Activated CD4-positive, alpha-beta memory T cell treated with anti-CD3 and anti-CD28 coated beads for 36 hours (primary cell): ENCODE measurements around the gene ATF4. TPM values are rescaled to one million over a fixed set of nuclear protein-coding genes. Genes with fewer than 3 reads are reported as not detected.
"Not testable (repeated sequence)": the region's sequence is repeated elsewhere in the genome, so short reads cannot be mapped to it uniquely, and the experiment has no call there.

Source experiments
- CTCF ChIA-PET: fragments of 350-600 bp; sonication (Branson Sonifier 250); formaldehyde crosslinking; loops from one replicate; lab custom pipeline; 2021; ENCODE audit warnings: antibody characterized with exemption, inconsistent platforms; lab: Charles Lee
- POLR2A ChIA-PET: fragments of 350-600 bp; sonication (Branson Sonifier 250); formaldehyde crosslinking; loops from one replicate; lab custom pipeline; 2021; ENCODE audit warnings: antibody characterized with exemption; lab: Charles Lee
- DNase-seq: peaks from one replicate; pipeline ENCODE4 v3.0.0-alpha.2; 2020
- H3K27ac Mint-ChIP-seq: one replicate; pipeline ENCODE4 v1.8.0; 2021; ENCODE audit warnings: mixed read lengths
- H3K27me3 Mint-ChIP-seq: one replicate; pipeline ENCODE4 v1.8.0; 2021; ENCODE audit warnings: mixed read lengths
- H3K36me3 Mint-ChIP-seq: one replicate; pipeline ENCODE4 v1.8.0; 2021; ENCODE audit warnings: mixed read lengths
- H3K4me1 Mint-ChIP-seq: one replicate; pipeline ENCODE4 v1.8.0; 2021; ENCODE audit warnings: low read depth, mixed read lengths
- H3K4me3 Mint-ChIP-seq: one replicate; pipeline ENCODE4 v1.8.0; 2021; ENCODE audit warnings: mild to moderate bottlenecking, mixed read lengths
- H3K9me3 Mint-ChIP-seq: one replicate; pipeline ENCODE4 v1.8.0; 2021; ENCODE audit warnings: mixed read lengths
- intact Hi-C: fragments of 100-400 bp; cut with micrococcal nuclease; formaldehyde crosslinking; loops from one replicate; pipeline ENCODE4 v1.15.1; 2023
- total RNA-seq, 2 experiments: library from RNA; stranded (reverse); gene quantifications; one replicate each; pipeline ENCODE4 v1.2.3, GENCODE V29; 2021

Gene ATF4
- total RNA-seq, 2 experiments from 2014 or later = 437 to 455 TPM

GRCh38 chr22:39501644-39502108, 18.7 kb upstream of the ATF4 start:
- H3K27me3 Mint-ChIP-seq = no peaks in the 10 kb centered on the region
- H3K9me3 Mint-ChIP-seq = no peaks in the 10 kb centered on the region
- POLR2A ChIA-PET = interaction anchor here (0.9 to 2.7 kb wide), 9 partner anchors 8 to 183 kb away, joined by 3 to 20 read pairs (median 8); partner anchors contain the start of genes ATF4 and RPL3
- CTCF ChIA-PET = interaction anchor here (0.6 to 5.4 kb wide), 9 partner anchors 8 to 523 kb away, joined by 3 to 52 read pairs (median 5); partner anchors contain the start of gene TAB1
- H3K4me3 Mint-ChIP-seq = peak overlapping the region; percentile 96
- H3K4me1 Mint-ChIP-seq = peaks cover 41% of the 10 kb centered on the region
- intact Hi-C loops = loop anchor here (1.0 to 5.0 kb wide), 3 partner anchors 19 to 104 kb away; partner anchors contain the start of genes ATF4, RPS19BP1 and TAB1
- peak overlapping the region; percentile 87 for H3K27ac Mint-ChIP-seq
- no peak for DNase-seq
- H3K36me3 Mint-ChIP-seq = peaks cover 33% of the 10 kb centered on the region

- intact Hi-C loops = loop anchor here (1.0 to 5.0 kb wide), 3 partner anchors 18 to 105 kb away; partner anchors contain the start of genes ATF4, RPS19BP1 and TAB1
- Mint-ChIP-seq H3K4me3 (peak within 1 kb of the TSS; percentile 96), H3K4me1 (peaks cover 43% of the 10 kb centered on the region), H3K36me3 (peaks cover 38% of the 10 kb centered on the region), H3K27ac (peak within 1 kb of the TSS; percentile 87), H3K9me3 (no peaks in the 10 kb centered on the region), H3K27me3 (no peaks in the 10 kb centered on the region)
- DNase-seq = peak; percentile 98
- CTCF ChIA-PET = interaction anchor here (0.6 to 5.4 kb wide), 11 partner anchors 9 to 523 kb away, joined by 3 to 52 read pairs (median 5); partner anchors contain the start of genes RPL3 and TAB1
- POLR2A ChIA-PET = interaction anchor here (0.6 to 2.7 kb wide), 10 partner anchors 9 to 739 kb away, joined by 3 to 20 read pairs (median 6); partner anchors contain the start of genes ATF4 and RPL3
Observed at GRCh38 chr22:39502109-39502788, 18.1 kb upstream of the ATF4 start, which contains the start of gene MIEF1. Gene MIEF1, plus strand, starts transcription at chr22:39502290. Its CDS starts 9,005 bp downstream, at chr22:39511295.

GRCh38 chr22:39502789-39503409, 17.5 kb upstream of the ATF4 start:
- intact Hi-C loops = loop anchor here (1.0 to 5.0 kb wide), 3 partner anchors 17 to 106 kb away; partner anchors contain the start of genes ATF4, RPS19BP1 and TAB1
- ChIA-PET POLR2A (interaction anchor here (0.6 to 2.7 kb wide), 6 partner anchors 9 to 184 kb away, joined by 3 to 20 read pairs (median 6); partner anchors contain the start of gene ATF4), CTCF (interaction anchor here (0.8 to 5.4 kb wide), 9 partner anchors 8 to 184 kb away, joined by 3 to 52 read pairs (median 5); partner anchors contain the start of gene RPL3)
- Mint-ChIP-seq H3K36me3 (peaks cover 38% of the 10 kb centered on the region), H3K27me3 (no peaks in the 10 kb centered on the region), H3K27ac (peak overlapping the region; percentile 81), H3K9me3 (no peaks in the 10 kb centered on the region), H3K4me3 (peak overlapping the region; percentile 96), H3K4me1 (peaks cover 42% of the 10 kb centered on the region)
- DNase-seq = no peak

- peaks cover 47% of the 10 kb centered on the region for H3K4me1 Mint-ChIP-seq
- intact Hi-C loops = loop anchor here (5.0 kb wide), 1 partner anchor 106 kb away; the partner anchor contains the start of gene TAB1
- CTCF ChIA-PET = interaction anchor here (1.2 to 5.4 kb wide), 3 partner anchors 11 to 25 kb away, joined by 3 to 52 read pairs (median 13); no protein-coding TSS in a partner anchor
- POLR2A ChIA-PET = interaction anchor here (0.9 to 2.6 kb wide), 3 partner anchors 8 to 14 kb away, joined by 5 to 9 read pairs (median 5); no protein-coding TSS in a partner anchor
- peak overlapping the region; percentile 96 for H3K4me3 Mint-ChIP-seq
- H3K9me3 Mint-ChIP-seq = no peaks in the 10 kb centered on the region
- H3K27ac Mint-ChIP-seq = peak overlapping the region; percentile 62
- DNase-seq = no peak
- H3K36me3 Mint-ChIP-seq = peaks cover 43% of the 10 kb centered on the region
- H3K27me3 Mint-ChIP-seq = no peaks in the 10 kb centered on the region
Observed at GRCh38 chr22:39503630-39504029, 16.7 kb upstream of the ATF4 start.

GRCh38 chr22:39504071-39504470, 16.3 kb upstream of the ATF4 start:
- ChIA-PET CTCF (interaction anchor here (1.2 to 5.4 kb wide), 2 partner anchors 14 to 24 kb away, joined by 3 to 52 read pairs; no protein-coding TSS in a partner anchor), POLR2A (interaction anchor here (2.1 to 2.6 kb wide), 2 partner anchors 11 to 14 kb away, joined by 5 to 9 read pairs; no protein-coding TSS in a partner anchor)
- Mint-ChIP-seq H3K9me3 (no peaks in the 10 kb centered on the region), H3K4me1 (peaks cover 49% of the 10 kb centered on the region), H3K4me3 (no peak overlapping the region), H3K27ac (no peak overlapping the region), H3K36me3 (peaks cover 46% of the 10 kb centered on the region), H3K27me3 (no peaks in the 10 kb centered on the region)
- intact Hi-C loops = loop anchor here (5.0 kb wide), 1 partner anchor 107 kb away; the partner anchor contains the start of gene TAB1
- DNase-seq = no peak

GRCh38 chr22:39507021-39507420, 13.3 kb upstream of the ATF4 start:
- CTCF ChIA-PET = interaction anchor here (0.6 to 1.2 kb wide), 3 partner anchors 9 to 22 kb away, joined by 3 to 6 read pairs (median 5); no protein-coding TSS in a partner anchor
- Mint-ChIP-seq H3K4me1 (peaks cover 50% of the 10 kb centered on the region), H3K36me3 (peaks cover 70% of the 10 kb centered on the region)
- H3K27ac Mint-ChIP-seq, intact Hi-C loops, DNase-seq, H3K9me3 Mint-ChIP-seq, H3K4me3 Mint-ChIP-seq, POLR2A ChIA-PET, H3K27me3 Mint-ChIP-seq: not testable (repeated sequence)

- H3K36me3 Mint-ChIP-seq = peaks cover 70% of the 10 kb centered on the region
- DNase-seq = no peak
- ChIA-PET CTCF (interaction anchor here (0.9 kb wide), 1 partner anchor 15 kb away, joined by 3 read pairs; no protein-coding TSS in a partner anchor), POLR2A (no interaction called here)
- H3K27me3 Mint-ChIP-seq = no peaks in the 10 kb centered on the region
- intact Hi-C loops = no loop called here
- peaks cover 42% of the 10 kb centered on the region for H3K4me1 Mint-ChIP-seq
- no peaks in the 10 kb centered on the region for H3K9me3 Mint-ChIP-seq
- no peak overlapping the region for H3K4me3 Mint-ChIP-seq
- H3K27ac Mint-ChIP-seq = peak overlapping the region; percentile 34
Observed at GRCh38 chr22:39508393-39508792, 12.0 kb upstream of the ATF4 start.

- H3K27me3 Mint-ChIP-seq = no peaks in the 10 kb centered on the region
- peaks cover 65% of the 10 kb centered on the region for H3K36me3 Mint-ChIP-seq
- intact Hi-C loops = no loop called here
- ChIA-PET POLR2A (no interaction called here), CTCF (interaction anchor here (1.1 to 1.8 kb wide), 4 partner anchors 8 to 18 kb away, joined by 4 to 6 read pairs (median 5); partner anchors contain the start of gene MIEF1)
- no peak for DNase-seq
- H3K4me1 Mint-ChIP-seq = peaks cover 41% of the 10 kb centered on the region
- H3K4me3 Mint-ChIP-seq = no peak overlapping the region
- no peaks in the 10 kb centered on the region for H3K9me3 Mint-ChIP-seq
- no peak overlapping the region for H3K27ac Mint-ChIP-seq
Observed at GRCh38 chr22:39510529-39511149, 9.7 kb upstream of the ATF4 start.

- intact Hi-C loops = no loop called here
- Mint-ChIP-seq H3K9me3 (no peaks in the 10 kb centered on the region), H3K27me3 (no peaks in the 10 kb centered on the region), H3K4me1 (peaks cover 41% of the 10 kb centered on the region), H3K36me3 (peaks cover 65% of the 10 kb centered on the region), H3K4me3 (no peak overlapping the region), H3K27ac (no peak overlapping the region)
- DNase-seq = no peak
- ChIA-PET POLR2A (no interaction called here), CTCF (interaction anchor here (1.1 to 1.8 kb wide), 2 partner anchors 9 to 18 kb away, joined by 5 to 6 read pairs; partner anchors contain the start of gene MIEF1)
Observed at GRCh38 chr22:39511226-39511625, 9.1 kb upstream of the ATF4 start.

- H3K4me3 Mint-ChIP-seq = no peak overlapping the region
- ChIA-PET CTCF (interaction anchor here (0.7 to 1.8 kb wide), 5 partner anchors 10 to 18 kb away, joined by 3 to 14 read pairs (median 5); partner anchors contain the start of gene MIEF1), POLR2A (interaction anchor here (0.5 to 1.2 kb wide), 3 partner anchors 9 to 445 kb away, joined by 3 to 6 read pairs (median 5); no protein-coding TSS in a partner anchor)
- H3K27ac Mint-ChIP-seq = no peak overlapping the region
- no peak for DNase-seq
- intact Hi-C loops = no loop called here
- peaks cover 58% of the 10 kb centered on the region for H3K36me3 Mint-ChIP-seq
- H3K27me3 Mint-ChIP-seq = no peaks in the 10 kb centered on the region
- no peaks in the 10 kb centered on the region for H3K9me3 Mint-ChIP-seq
- H3K4me1 Mint-ChIP-seq = peaks cover 37% of the 10 kb centered on the region
Observed at GRCh38 chr22:39512026-39512425, 8.3 kb upstream of the ATF4 start.
